ENCODE results near the gene PHAF1.

Gene PHAF1

GRCh38 chr16:67157892-67158635 is 48.3 kb downstream of the PHAF1 start:
- no peak for TF ChIP-seq GATA2 (IDR thresholded peaks at IDR 0.05; ENCODE audit: low read depth, low read length)

- TF ChIP-seq GATA2 (IDR thresholded peaks at IDR 0.05; ENCODE audit: low read depth, low read length) (no peak), GATA3 (IDR thresholded peaks at IDR 0.05; ENCODE audit: low read depth, low read length) (no peak)
Measured at GRCh38 chr16:67158637-67159600, 49.2 kb downstream of the PHAF1 start.

GRCh38 chr16:67161595-67162058 is 51.9 kb downstream of the PHAF1 start:
- TF ChIP-seq GATA2 (IDR thresholded peaks at IDR 0.05; ENCODE audit: low read depth, low read length) (no peak), GATA3 (IDR thresholded peaks at IDR 0.05; ENCODE audit: low read depth, low read length) (no peak)

GRCh38 chr16:67162506-67163163 is 52.9 kb downstream of the PHAF1 start:
- TF ChIP-seq GATA3 (IDR thresholded peaks at IDR 0.05; ENCODE audit: low read depth, low read length), result no peak
- no peak for TF ChIP-seq GATA2 (IDR thresholded peaks at IDR 0.05; ENCODE audit: low read depth, low read length)

GRCh38 chr16:67163164-67163998 is 53.6 kb downstream of the PHAF1 start:
- TF ChIP-seq GATA2 (IDR thresholded peaks at IDR 0.05; ENCODE audit: low read depth, low read length) (no peak), GATA3 (IDR thresholded peaks at IDR 0.05; ENCODE audit: low read depth, low read length) (no peak)

GRCh38 chr16:67163999-67164558 is 54.3 kb downstream of the PHAF1 start:
- TF ChIP-seq GATA3 (IDR thresholded peaks at IDR 0.05; ENCODE audit: low read depth, low read length) (no peak), GATA2 (IDR thresholded peaks at IDR 0.05; ENCODE audit: low read depth, low read length) (no peak)

- TF ChIP-seq GATA3 (IDR thresholded peaks at IDR 0.05; ENCODE audit: low read depth, low read length) (no peak), GATA2 (IDR thresholded peaks at IDR 0.05; ENCODE audit: low read depth, low read length) (no peak)
Measured at GRCh38 chr16:67164599-67165061, 54.9 kb downstream of the PHAF1 start, which contains the start of gene HSF4. HSF4 (plus strand) TSS chr16:67164745; CDS start chr16:67164812, 67 bp downstream.

- no peak for TF ChIP-seq GATA2 (IDR thresholded peaks at IDR 0.05; ENCODE audit: low read depth, low read length)
- TF ChIP-seq GATA3 (IDR thresholded peaks at IDR 0.05; ENCODE audit: low read depth, low read length), result no peak
Measured at GRCh38 chr16:67165121-67166078, 55.7 kb downstream of the PHAF1 start.

GRCh38 chr16:67166110-67166547 is 56.4 kb downstream of the PHAF1 start:
- TF ChIP-seq GATA3 (IDR thresholded peaks at IDR 0.05; ENCODE audit: low read depth, low read length) (no peak), GATA2 (IDR thresholded peaks at IDR 0.05; ENCODE audit: low read depth, low read length) (no peak)

- no peak for TF ChIP-seq GATA3 (IDR thresholded peaks at IDR 0.05; ENCODE audit: low read depth, low read length)
- TF ChIP-seq GATA2 (IDR thresholded peaks at IDR 0.05; ENCODE audit: low read depth, low read length), result no peak
Measured at GRCh38 chr16:67166598-67167168, 56.9 kb downstream of the PHAF1 start.

GRCh38 chr16:67167588-67167987 is 57.8 kb downstream of the PHAF1 start:
- TF ChIP-seq GATA3 (IDR thresholded peaks at IDR 0.05; ENCODE audit: low read depth, low read length) (no peak), GATA2 (IDR thresholded peaks at IDR 0.05; ENCODE audit: low read depth, low read length) (no peak)
